GM04504 (cell line): Measurements from ENCODE around the gene CCL17.

Experiments
- DNase-seq: peaks from one replicate; pipeline ENCODE4 v3.0.0-alpha.2; 2012; ENCODE audit warnings: low read depth

The CCL17 gene

DNA sequence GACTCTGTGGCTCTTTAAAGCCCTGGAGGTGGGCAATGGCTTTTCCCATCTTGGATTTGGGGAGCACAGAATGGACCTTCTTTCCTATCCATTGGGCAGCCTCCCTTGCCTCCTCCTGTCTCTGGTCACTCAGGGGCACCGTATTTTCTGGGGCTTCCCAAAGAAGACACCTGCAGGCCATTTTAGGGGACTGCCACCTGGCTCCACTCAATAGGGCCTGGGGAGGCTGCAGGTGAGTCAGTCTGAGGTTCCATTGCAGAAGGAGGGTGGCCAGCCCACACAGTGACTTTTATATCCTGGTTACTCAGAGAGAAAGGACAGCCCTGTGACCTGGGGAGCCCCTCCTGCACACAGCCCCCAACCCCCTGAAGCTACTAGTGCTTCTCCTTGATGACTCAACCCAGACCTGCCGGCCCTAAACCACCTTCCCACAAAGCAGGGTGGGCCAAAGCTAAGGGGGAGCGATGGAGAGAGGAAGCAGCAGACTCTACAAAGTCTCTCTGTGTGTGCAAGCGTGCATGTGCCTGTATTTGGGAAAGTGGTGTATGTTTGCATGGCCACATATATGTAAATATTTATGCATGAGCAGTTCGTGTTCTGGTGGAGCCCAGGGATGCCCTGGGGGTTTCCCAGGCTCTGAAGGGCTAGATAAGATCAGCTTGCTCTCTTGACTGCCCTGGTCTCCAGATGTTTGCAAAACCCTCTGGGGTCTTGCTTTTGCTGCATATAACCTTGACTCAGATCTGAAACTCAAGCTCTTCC is 27.3 kb upstream of the CCL17 start:
- no peak for DNase-seq

DNA sequence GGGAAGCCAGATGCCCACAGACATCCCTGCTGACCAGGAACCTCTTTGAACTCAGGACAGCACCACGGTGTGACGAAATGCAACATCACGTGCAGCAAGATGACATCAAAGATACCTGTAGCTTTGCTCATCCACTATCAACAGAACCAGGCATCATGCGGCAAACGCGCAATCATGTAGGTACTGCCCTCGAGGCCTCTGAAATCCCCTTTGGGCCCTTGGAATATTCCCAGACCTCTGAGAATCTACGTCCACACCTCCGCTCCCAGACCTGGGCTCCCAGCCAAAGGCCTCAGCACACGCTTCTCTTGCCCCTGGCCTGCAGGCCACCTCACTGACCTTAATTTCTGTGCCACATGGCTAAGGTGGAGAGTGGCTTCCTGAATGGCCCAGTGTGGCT is 25.0 kb upstream of the CCL17 start:
- DNase-seq, result no peak

DNA sequence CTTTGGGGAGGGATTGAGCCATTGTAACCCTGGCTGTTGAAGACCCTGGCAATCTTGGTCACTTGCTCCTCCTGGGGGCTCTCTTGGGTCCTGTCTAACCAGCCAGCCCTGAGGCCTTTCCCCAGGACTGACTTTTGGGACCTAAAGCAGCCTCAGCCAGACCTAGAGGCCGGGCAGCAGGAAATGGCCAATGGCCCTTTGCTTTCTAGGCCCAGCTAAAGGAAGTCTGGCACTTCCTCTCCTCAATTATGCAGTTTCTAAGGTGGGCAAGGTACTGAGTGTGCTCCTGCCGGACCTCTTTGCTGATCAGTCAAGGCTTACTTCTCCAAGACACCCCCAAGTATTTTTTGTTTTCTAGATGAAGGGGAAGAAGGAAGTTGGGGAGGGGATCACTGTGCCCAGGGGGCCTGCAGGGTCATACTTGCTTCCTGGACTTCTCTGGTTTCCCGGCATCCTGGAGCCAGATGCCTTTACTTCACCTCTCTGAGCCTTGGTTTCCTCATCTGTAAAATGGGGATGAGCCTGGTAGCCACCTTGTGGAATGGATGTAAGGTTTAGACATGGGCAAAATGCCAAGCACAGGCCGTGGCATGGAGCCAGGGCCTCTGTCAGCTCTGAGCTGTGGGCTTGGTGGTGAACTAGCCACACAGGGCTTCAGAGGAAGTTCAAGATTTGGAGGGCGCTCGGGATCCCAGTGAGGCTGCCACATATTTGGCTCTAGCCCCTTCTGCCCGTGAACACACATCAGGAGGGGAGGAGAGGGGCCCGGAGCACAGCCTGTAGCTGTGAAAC is 23.7 kb upstream of the CCL17 start:
- DNase-seq, result no peak

DNA sequence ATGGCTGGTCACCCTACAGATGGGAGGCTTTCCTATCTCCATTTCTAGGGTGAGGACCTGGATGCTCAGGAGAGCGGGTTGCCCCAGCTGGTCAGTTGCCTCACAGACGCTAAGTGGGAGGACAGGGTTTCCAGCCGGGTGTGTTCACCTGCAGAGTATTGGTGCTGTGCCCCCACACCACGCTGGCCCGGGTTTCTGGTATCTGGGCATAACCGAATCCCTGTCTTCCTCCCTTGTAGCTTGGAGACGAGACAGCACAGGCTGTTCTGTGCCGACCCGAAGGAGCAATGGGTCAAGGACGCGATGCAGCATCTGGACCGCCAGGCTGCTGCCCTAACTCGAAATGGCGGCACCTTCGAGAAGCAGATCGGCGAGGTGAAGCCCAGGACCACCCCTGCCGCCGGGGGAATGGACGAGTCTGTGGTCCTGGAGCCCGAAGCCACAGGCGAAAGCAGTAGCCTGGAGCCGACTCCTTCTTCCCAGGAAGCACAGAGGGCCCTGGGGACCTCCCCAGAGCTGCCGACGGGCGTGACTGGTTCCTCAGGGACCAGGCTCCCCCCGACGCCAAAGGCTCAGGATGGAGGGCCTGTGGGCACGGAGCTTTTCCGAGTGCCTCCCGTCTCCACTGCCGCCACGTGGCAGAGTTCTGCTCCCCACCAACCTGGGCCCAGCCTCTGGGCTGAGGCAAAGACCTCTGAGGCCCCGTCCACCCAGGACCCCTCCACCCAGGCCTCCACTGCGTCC is 22.6 kb upstream of the CCL17 start:
- no peak for DNase-seq

DNA sequence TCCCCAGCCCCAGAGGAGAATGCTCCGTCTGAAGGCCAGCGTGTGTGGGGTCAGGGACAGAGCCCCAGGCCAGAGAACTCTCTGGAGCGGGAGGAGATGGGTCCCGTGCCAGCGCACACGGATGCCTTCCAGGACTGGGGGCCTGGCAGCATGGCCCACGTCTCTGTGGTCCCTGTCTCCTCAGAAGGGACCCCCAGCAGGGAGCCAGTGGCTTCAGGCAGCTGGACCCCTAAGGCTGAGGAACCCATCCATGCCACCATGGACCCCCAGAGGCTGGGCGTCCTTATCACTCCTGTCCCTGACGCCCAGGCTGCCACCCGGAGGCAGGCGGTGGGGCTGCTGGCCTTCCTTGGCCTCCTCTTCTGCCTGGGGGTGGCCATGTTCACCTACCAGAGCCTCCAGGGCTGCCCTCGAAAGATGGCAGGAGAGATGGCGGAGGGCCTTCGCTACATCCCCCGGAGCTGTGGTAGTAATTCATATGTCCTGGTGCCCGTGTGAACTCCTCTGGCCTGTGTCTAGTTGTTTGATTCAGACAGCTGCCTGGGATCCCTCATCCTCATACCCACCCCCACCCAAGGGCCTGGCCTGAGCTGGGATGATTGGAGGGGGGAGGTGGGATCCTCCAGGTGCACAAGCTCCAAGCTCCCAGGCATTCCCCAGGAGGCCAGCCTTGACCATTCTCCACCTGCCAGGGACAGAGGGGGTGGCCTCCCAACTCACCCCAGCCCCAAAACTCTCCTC is 21.9 kb upstream of the CCL17 start:
- DNase-seq, result no peak

DNA sequence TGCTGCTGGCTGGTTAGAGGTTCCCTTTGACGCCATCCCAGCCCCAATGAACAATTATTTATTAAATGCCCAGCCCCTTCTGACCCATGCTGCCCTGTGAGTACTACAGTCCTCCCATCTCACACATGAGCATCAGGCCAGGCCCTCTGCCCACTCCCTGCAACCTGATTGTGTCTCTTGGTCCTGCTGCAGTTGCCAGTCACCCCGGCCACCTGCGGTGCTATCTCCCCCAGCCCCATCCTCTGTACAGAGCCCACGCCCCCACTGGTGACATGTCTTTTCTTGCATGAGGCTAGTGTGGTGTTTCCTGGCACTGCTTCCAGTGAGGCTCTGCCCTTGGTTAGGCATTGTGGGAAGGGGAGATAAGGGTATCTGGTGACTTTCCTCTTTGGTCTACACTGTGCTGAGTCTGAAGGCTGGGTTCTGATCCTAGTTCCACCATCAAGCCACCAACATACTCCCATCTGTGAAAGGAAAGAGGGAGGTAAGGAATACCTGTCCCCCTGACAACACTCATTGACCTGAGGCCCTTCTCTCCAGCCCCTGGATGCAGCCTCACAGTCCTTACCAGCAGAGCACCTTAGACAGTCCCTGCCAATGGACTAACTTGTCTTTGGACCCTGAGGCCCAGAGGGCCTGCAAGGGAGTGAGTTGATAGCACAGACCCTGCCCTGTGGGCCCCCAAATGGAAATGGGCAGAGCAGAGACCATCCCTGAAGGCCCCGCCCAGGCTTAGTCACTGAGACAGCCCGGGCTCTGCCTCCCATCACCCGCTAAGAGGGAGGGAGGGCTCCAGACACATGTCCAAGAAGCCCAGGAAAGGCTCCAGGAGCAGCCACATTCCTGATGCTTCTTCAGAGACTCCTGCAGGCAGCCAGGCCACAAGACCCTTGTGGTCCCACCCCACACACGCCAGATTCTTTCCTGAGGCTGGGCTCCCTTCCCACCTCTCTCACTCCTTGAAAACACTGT is 21.0 kb upstream of the CCL17 start:
- DNase-seq, result no peak

DNA sequence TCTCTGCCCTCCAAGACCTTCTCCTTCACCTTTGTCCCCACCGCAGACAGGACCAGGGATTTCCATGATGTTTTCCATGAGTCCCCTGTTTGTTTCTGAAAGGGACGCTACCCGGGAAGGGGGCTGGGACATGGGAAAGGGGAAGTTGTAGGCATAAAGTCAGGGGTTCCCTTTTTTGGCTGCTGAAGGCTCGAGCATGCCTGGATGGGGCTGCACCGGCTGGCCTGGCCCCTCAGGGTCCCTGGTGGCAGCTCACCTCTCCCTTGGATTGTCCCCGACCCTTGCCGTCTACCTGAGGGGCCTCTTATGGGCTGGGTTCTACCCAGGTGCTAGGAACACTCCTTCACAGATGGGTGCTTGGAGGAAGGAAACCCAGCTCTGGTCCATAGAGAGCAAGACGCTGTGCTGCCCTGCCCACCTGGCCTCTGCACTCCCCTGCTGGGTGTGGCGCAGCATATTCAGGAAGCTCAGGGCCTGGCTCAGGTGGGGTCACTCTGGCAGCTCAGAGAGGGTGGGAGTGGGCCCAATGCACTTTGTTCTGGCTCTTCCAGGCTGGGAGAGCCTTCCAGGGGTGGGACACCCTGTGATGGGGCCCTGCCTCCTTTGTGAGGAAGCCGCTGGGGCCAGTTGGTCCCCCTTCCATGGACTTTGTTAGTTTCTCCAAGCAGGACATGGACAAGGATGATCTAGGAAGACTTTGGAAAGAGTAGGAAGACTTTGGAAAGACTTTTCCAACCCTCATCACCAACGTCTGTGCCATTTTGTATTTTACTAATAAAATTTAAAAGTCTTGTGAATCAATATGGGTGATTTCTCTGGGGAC is 20.1 kb upstream of the CCL17 start:
- no peak for DNase-seq

DNA sequence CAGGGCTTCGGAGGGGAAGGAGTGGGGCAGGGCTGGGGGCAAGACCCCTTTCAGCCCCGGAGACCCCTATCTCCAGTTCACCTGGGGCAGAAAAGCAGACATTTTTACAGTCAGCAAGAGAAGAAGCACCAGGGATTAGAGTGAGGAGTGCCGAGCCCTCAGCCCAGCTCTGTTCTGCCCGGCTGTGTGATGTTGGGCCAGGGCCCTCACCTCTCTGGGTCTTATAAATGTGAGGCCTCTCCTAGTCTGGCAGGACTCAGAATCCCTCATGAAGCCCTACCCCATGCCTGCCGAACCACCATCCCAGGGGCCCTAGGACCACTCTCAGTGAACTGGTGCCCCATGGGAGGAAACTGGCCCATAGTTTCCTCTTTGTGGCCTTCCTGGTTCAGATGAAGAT is 19.5 kb upstream of the CCL17 start:
- DNase-seq, result no peak

DNA sequence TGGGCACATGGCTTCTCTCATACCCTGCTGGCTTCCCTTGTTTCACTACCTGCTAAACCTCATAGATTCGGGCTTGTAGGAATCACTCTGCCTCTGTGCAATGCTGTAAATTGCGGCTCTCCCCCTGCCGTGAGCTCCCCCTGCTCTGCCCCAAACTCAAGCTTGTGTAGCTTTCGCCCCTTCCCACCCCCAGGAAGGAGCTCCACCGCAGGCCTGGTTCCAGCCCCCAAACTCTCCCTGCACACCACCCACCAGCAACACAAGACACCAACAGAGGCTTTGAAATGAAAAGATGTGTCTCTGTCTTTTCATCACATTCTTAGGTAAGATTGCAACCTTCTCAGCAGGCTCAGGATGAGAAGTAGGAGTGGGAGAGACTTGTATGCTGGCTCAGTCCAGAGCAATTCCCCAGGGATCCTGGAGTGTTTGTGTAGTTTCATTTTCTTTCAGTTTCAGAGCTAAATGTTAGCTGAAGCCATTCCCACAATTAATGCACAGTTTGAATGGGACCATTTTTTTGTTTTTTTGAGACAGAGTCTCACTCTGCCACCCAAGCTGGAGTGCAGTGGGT is 18.1 kb upstream of the CCL17 start:
- no peak for DNase-seq

DNA sequence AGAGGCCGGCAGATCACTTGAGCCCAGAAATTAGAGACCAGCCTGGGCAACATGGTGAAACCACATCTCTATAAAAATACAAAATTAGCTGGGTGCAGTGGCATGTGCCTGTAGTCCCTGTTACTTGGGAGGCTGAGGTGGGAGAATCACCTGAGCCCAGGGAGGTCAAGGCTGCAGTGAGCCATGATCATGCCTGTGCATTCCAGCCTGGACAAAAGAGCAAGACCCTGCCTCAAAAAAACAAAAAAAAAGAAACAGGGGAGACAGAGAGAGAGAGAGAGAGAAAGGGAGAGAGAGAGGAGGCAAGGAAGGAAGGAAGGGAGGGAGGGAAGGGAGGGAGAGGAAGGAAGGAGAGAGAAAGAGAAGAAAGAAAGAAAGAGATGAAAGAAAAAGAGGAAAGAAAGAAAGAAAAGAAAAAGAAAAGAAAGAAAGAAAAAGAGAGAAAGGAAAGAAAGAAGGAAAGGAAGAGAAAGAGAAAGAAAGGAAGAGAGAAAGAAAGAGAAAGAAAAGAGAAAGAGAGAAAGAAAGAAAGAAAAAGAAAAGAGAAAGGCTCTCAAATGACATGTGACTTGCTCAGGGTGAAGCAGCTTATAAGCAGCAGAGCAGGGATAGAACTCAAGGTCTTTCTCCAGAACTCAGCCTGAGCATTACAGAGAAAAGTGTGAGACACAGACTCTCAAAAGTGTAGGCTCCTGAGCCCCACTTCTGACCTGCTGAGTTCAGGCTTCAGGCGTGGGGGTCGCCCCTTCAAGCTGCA is 16.8 kb upstream of the CCL17 start:
- no peak for DNase-seq

DNA sequence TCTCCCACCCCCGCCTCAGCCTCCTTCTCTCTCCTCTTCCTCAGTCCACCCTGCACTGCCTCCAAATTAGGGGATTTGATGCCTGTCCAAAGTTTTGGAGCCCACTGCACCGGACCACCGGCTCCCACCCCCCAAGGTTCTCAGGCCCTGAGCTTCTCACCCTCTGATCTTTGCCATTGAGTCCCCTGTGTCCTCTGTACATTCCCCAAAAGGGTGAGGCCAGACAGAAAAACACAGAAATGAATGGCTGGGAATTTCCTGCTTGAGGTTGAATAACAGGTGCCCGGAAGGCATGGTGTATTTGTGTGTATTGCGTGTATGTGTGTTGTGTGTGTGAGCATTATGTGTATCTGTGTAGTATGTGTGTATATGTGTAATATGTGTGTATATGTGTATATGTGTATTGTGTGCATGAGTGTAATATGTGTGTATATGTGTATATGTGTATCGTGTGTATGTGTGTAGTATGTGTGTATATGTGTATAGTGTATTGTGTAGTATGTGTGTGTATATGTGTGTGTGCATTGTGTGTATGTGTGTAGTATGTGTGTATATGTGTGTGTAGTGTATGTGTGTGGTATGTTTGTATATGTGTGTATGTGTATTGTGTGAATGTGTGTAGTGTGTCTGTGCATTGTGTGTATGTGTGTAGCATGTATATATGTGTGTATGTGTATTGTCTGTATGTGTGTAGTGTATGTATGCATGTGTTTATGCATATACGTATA is 16.0 kb upstream of the CCL17 start:
- DNase-seq, result no peak

DNA sequence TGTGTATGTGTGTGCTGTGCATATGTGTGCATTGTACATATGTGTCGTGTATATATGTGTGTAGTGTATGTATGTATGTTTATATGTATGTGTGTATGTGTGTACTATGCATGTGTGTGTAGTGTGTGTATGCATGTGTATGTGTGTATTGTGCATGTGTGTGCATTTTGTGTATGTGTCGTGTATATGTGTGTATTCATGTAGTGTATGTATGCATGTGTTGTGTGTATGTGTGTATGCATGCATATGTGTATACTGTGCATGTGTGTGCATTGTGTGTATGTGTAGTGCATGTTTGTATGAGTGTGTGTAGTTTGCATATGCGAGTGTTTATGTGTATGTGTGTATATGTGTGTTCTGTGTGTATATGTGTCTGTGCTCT is 15.5 kb upstream of the CCL17 start:
- DNase-seq, result no peak

DNA sequence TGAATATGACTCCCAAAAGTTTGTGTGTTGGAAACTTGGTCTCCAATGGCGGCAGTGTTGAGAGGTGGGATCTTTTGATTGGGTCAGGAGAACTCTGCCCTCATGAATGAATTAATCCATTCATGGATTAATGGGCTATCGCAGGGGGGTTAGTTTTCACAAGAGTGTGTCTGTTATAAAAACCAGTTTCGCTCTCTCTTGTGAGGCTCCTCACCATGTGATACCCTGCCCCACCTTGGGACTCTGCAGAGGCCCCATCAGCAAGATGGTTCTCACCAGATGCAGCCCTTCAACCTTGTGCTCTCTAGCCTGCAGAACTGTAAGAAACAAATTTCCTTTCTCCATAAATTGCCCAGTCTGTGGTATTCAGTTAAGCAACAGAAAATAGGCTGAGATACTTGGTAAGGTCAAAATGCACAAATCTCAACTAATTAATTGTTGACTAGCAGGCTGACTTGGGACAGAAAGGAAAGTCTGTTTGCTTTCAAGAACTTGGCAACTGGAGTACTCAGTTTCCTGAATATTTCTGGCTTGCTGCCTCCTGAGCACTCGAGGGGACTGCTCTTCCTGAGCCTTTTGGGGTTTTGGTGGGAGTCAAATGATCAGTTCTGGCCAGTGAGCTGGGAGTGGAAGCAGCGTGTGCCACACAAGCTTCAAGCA is 13.8 kb upstream of the CCL17 start:
- DNase-seq, result no peak

DNA sequence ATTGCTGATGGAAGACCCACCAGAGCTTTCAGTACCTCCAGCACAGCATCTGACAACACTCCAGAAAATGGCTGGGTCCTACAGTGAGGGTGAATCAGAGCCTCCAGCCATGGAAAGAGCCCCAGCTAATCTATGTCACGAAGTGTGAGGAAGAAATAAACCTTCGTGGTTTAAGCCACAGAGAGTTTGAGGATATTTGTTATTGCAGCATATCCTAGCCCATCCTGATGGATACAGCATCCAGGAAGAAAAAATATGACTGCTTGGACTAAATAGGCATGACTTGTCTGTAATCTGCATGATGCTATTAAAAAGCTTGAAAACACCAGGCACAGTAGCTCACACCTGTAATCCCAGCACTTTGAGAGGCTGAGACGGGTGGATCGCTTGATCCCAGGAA is 13.3 kb upstream of the CCL17 start:
- DNase-seq, result no peak

DNA sequence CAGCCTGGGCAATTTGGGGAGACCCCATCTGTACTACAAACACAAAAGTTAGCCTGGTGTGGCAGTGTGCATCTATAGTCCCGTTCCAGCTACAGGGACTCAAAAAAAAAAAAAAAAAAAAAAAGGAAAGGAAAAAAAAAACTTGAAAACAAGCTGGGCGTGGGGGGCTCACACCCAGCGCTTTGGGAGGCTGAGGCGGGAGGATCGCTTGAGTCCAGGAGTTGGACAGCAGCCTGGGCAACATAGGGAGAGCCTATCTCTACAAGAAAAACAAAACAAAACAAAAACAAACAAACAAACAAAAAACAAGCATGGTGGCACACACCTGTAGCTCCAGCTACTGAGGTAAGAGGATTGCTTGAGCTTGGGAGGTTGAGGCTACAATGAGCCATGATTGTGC is 12.9 kb upstream of the CCL17 start:
- DNase-seq, result no peak

DNA sequence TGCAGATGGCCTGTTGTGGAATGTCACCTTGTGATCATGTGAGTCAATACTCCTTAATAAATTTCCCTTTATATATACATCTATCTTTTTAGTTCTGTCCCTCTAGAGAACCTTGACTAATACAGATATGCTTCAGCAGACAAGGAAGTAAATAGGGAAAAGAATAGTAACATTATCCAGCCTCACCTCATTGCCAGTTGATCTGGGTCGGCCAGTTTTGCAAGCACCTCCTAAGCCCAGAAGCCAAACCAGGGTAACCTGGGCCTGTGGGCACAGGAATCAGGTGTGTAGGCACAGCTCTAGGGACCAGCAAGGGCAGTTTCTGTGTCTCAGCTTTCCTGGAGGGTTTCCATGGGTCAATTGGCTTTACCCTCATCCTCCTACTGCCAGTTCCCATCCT is 11.9 kb upstream of the CCL17 start:
- DNase-seq, result no peak

DNA sequence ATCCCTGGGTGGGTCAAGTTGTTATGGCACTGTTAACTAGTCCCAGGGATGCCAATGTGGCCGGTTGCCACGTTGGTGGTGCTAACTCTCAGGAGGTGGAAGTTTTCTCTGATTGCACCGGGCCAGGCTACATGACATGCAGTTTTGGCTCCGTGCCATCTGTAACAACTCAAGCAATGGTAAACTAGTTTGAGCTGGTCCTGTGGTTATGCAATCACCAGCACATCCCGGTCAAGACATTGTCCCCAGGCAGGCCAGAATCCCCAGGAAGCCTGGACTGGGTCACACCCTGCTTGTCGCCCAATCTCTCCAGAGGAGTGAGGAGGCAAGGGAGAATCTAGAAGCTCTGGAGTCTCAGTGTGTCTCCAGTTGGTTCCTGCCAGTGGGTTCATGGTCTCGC is 10.1 kb upstream of the CCL17 start:
- DNase-seq, result no peak

DNA sequence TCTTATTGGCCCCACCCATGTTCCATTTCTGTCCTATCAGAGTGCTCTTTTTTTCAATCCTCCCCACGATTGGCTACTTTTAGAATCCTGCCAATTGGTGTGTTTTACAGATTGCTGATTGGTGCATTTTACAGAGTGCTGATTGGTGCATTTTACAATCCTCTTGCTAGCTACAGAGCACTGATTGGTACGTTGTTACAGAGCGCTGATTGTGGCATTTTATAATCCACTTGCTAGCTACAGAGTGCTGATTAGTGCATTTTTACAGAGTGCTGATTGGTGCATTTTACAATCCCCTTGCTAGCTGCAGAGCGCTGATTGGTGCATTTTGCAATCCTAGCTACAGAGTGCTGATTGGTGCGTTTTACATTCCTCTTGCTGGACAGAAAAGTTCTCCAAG is 9.5 kb upstream of the CCL17 start:
- no peak for DNase-seq
